C4-2B (cell line): ENCODE results near the gene SLC26A2.

Experiments
- ZFX ChIP-seq: fragments of 450-650 bp; IDR thresholded peaks from 2 replicates; pipeline ENCODE4 v1.6.1; 2017
- TF ChIP-seq, protein P1 (sequence below): fragments of 450-650 bp; conservative IDR thresholded peaks from 2 replicates; pipeline ENCODE4 v1.5.1; 2017; ENCODE audit warnings: mild to moderate bottlenecking

DNA sequence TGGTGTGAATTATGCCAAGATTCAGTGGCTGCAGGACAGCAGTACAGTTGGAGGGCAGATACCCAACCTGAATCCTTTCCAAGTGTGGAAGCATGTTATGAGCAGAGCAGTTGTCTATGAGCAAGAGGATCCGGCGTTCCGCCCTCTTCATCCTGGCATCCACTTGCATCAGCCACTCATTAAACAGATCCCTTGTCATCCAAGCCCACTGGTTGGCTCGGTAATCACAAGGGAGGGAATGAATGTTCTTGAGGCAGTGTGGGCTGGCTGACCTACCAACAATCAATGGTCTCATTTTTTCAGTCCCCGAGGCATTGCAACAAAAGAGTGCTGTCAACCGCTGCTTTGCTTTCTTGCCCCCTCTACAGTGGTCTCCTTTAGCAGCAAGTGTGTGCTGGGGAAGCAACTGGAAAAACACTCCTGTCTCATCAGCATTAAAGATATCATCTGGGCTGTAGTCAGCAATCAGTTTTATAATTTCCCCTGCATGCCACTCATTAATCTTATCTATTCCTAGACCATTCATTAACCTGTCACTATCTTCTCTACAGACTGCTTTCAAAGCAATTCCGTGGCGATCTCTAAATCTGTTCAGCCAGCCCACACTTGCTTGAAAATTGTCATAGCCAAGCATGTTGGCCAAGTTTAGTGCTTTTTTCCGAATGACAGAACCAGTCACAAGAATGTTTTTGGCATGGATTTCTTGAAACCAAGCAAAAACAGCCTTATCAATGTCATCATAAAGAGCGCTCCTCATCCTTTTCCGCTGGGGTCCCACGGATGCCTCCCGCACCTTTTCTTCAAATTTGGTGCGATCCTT, 35.0 kb downstream of the SLC26A2 start:
- TF ChIP-seq, protein P1, sequence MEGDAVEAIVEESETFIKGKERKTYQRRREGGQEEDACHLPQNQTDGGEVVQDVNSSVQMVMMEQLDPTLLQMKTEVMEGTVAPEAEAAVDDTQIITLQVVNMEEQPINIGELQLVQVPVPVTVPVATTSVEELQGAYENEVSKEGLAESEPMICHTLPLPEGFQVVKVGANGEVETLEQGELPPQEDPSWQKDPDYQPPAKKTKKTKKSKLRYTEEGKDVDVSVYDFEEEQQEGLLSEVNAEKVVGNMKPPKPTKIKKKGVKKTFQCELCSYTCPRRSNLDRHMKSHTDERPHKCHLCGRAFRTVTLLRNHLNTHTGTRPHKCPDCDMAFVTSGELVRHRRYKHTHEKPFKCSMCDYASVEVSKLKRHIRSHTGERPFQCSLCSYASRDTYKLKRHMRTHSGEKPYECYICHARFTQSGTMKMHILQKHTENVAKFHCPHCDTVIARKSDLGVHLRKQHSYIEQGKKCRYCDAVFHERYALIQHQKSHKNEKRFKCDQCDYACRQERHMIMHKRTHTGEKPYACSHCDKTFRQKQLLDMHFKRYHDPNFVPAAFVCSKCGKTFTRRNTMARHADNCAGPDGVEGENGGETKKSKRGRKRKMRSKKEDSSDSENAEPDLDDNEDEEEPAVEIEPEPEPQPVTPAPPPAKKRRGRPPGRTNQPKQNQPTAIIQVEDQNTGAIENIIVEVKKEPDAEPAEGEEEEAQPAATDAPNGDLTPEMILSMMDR: no peak
- no peak for TF ChIP-seq ZFX
